Smooth muscle cell (in vitro differentiated cells): ENCODE results near the gene ARHGAP15. TPM values are rescaled to one million over a fixed set of nuclear protein-coding genes. Genes with fewer than 3 reads are reported as not detected.

Experiments used
- DNase-seq: peaks from one replicate; lab custom pipeline; 2025; ENCODE audit not compliant: unreplicated experiment; lab: John Stamatoyannopoulos, UW
- H2AFZ ChIP-seq: fragments of 200-600 bp; sonication (generic); 2 replicates; pipeline ENCODE4 v1.6.0; 2016; ENCODE audit warnings: antibody characterized with exemption, low read depth, mild to moderate bottlenecking
- H3F3A ChIP-seq: fragments of 200-600 bp; sonication (generic); 2 replicates; pipeline ENCODE4 v1.6.0; 2017; ENCODE audit warnings: antibody characterized with exemption, low read depth
- H3K27ac ChIP-seq: fragments of 200-600 bp; sonication (generic); 2 replicates; pipeline ENCODE4 v1.5.1; 2016; ENCODE audit warnings: low read depth, mild to moderate bottlenecking
- H3K27me3 ChIP-seq: fragments of 200-600 bp; sonication (generic); 2 replicates; pipeline ENCODE4 v1.6.1; 2016; ENCODE audit warnings: low read depth, mild to moderate bottlenecking
- H3K36me3 ChIP-seq: fragments of 200-600 bp; sonication (generic); 2 replicates; pipeline ENCODE4 v1.5.1; 2016; ENCODE audit warnings: low read depth
- H3K4me1 ChIP-seq: fragments of 200-600 bp; sonication (generic); 2 replicates; pipeline ENCODE4 v1.5.1; 2016; ENCODE audit warnings: low read depth
- H3K4me2 ChIP-seq: fragments of 200-600 bp; sonication (generic); 2 replicates; pipeline ENCODE4 v1.6.0; 2016; ENCODE audit warnings: mild to moderate bottlenecking
- H3K4me3 ChIP-seq: fragments of 200-600 bp; sonication (generic); 2 replicates; pipeline ENCODE4 v1.5.1; 2016; ENCODE audit warnings: mild to moderate bottlenecking
- H3K79me2 ChIP-seq: fragments of 200-600 bp; sonication (generic); 2 replicates; pipeline ENCODE4 v1.6.0; 2016; ENCODE audit warnings: low read depth, mild to moderate bottlenecking
- H3K9ac ChIP-seq: fragments of 200-600 bp; sonication (generic); 2 replicates; pipeline ENCODE4 v1.6.0; 2016; ENCODE audit warnings: low read depth
- H3K9me3 ChIP-seq: fragments of 200-600 bp; sonication (generic); replicated peaks from 2 replicates; pipeline ENCODE4 v1.5.1; 2016; ENCODE audit warnings: low read depth
- H4K20me1 ChIP-seq: fragments of 200-600 bp; sonication (generic); 2 replicates; pipeline ENCODE4 v1.6.0; 2016; ENCODE audit warnings: low read depth
- WGBS: methylation state at CpG from one replicate; pipeline ENCODE4 v1.1.7; 2016; ENCODE audit warnings: low lambda C conversion rate; 5-methylcytosine and 5-hydroxymethylcytosine counted together
- polyA plus RNA-seq: library from polyadenylated mRNA; unstranded; fragments of >200 nt; fragmentation: Nextera tagmentation; extraction: Ambion mirVana; gene quantifications from 2 replicates; pipeline ENCODE4 v1.2.1, GENCODE V29; 2016
- total RNA-seq: library from RNA; depleted of rRNA; stranded (reverse); fragments of >200 nt; gene quantifications from 2 replicates; pipeline ENCODE4 v1.2.3, GENCODE V29; 2014
- TF ChIP-seq, protein P1 (sequence below): fragments of 200-600 bp; sonication (generic); IDR thresholded peaks from 2 replicates; pipeline ENCODE4 v1.5.1; 2017; ENCODE audit warnings: borderline replicate concordance, mild to moderate bottlenecking, antibody characterized with exemption; ENCODE audit not compliant: insufficient read depth, poor library complexity, severe bottlenecking

ARHGAP15 gene
- total and polyA plus RNA-seq, 2 experiments from 2014 or later = not detected

DNA sequence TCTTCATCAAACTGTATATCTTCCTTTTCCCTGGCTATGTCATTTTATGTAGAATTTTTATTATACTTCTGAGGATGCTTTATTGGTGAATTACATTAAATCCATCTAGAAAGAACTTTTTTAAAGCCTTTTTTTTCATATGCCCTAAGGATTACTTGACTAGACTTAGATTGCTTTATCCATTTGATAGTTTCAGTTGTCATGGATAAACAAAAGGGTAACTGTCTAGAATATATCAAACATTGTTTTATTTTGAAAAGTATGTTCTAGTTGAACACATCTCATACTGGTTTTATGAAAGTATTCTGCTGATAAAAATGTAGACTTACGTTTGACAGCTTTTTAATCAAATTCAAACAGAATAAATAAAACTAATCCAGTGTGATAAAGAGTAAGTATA is 639.8 kb downstream of the ARHGAP15 start:
- Histone ChIP-seq H4K20me1 (no peaks in the 10 kb centered on the region), H3K79me2 (no peaks in the 10 kb centered on the region), H3K9me3 (no peaks in the 10 kb centered on the region), H3K4me3 (no peak overlapping the region), H3K4me2 (no peak overlapping the region), H3K27ac (no peak overlapping the region), H3K36me3 (no peaks in the 10 kb centered on the region), H3K4me1 (no peaks in the 10 kb centered on the region), H3F3A (no peaks in the 10 kb centered on the region), H3K9ac (no peak overlapping the region), H2AFZ (no peak overlapping the region), H3K27me3 (no peaks in the 10 kb centered on the region)
- TF ChIP-seq, protein P1, sequence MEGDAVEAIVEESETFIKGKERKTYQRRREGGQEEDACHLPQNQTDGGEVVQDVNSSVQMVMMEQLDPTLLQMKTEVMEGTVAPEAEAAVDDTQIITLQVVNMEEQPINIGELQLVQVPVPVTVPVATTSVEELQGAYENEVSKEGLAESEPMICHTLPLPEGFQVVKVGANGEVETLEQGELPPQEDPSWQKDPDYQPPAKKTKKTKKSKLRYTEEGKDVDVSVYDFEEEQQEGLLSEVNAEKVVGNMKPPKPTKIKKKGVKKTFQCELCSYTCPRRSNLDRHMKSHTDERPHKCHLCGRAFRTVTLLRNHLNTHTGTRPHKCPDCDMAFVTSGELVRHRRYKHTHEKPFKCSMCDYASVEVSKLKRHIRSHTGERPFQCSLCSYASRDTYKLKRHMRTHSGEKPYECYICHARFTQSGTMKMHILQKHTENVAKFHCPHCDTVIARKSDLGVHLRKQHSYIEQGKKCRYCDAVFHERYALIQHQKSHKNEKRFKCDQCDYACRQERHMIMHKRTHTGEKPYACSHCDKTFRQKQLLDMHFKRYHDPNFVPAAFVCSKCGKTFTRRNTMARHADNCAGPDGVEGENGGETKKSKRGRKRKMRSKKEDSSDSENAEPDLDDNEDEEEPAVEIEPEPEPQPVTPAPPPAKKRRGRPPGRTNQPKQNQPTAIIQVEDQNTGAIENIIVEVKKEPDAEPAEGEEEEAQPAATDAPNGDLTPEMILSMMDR = no peak
- no peak for DNase-seq
- WGBS = 93% methylated on average over 1 of the region's 1 CpG

DNA sequence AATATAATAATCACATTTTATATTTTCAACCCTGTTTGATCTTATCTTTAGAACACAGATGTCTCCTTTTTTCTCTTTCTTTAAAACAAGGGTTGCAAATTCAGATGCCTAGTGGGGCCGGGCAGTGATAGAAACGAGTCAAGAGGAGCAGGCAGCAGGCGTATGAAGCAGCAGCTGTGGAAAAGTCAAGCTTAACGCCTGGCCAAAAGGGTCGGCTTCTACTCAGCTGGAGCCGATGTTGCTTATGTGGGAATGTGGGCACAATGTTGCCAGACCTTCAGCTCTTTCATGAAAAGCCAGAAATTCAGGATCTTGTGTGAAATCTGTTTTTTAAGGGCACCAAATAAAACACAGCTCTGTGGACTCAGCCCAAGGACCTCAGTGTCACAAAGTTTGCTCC is 642.7 kb downstream of the ARHGAP15 start:
- Histone ChIP-seq H3K36me3 (no peaks in the 10 kb centered on the region), H3K27ac (no peak overlapping the region), H3K79me2 (no peaks in the 10 kb centered on the region), H3K9me3 (no peaks in the 10 kb centered on the region), H3K4me2 (no peak overlapping the region), H4K20me1 (no peaks in the 10 kb centered on the region), H3F3A (no peaks in the 10 kb centered on the region), H3K4me3 (no peak overlapping the region), H3K27me3 (no peaks in the 10 kb centered on the region), H3K4me1 (no peaks in the 10 kb centered on the region), H2AFZ (peak overlapping the region; percentile 44), H3K9ac (no peak overlapping the region)
- TF ChIP-seq, protein P1 = no peak
- DNase-seq = no peak
- WGBS = 62% methylated on average over 6 of the region's 6 CpGs

DNA sequence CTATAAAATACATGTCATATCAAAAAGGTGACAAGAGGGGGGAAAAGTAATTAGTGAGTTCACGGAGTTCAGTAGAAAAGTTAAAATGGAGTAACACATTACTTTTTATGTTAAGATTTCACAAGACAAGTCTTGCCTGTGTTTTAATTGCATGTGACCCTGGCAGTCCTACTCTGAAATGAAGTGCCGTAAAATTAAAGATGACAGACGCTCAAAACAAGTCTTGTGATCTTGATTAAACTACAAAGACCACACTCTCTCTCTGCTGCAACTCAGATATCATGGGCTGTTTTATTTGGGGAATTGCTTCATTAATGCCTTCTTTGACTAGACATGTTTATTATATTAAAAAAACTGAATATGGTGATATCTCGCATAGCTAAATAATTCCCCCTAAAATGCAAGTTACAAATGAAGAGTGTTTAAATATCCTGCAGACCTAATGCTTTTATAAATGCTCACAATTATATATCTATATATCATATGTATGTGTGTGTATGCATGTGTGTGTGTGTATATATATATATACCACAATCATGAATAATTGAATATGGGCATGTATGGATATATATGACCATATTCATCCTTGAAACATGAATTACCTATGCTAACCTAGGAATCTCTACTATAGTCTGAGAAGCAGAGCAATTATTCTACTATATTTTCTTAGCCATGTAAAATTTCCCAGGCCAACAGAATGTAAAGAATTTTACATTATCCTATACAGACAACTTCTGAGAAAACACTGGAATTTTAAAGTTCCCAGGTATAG is 647.5 kb downstream of the ARHGAP15 start:
- Histone ChIP-seq H3K36me3 (no peaks in the 10 kb centered on the region), H3F3A (no peaks in the 10 kb centered on the region), H4K20me1 (no peaks in the 10 kb centered on the region), H3K27me3 (no peaks in the 10 kb centered on the region), H2AFZ (no peak overlapping the region), H3K4me1 (no peaks in the 10 kb centered on the region), H3K27ac (no peak overlapping the region), H3K9ac (no peak overlapping the region), H3K4me2 (no peak overlapping the region), H3K4me3 (no peak overlapping the region), H3K79me2 (no peaks in the 10 kb centered on the region), H3K9me3 (no peaks in the 10 kb centered on the region)
- no peak for DNase-seq
- TF ChIP-seq, protein P1 = no peak
- 72% methylated on average over 4 of the region's 4 CpGs for WGBS

DNA sequence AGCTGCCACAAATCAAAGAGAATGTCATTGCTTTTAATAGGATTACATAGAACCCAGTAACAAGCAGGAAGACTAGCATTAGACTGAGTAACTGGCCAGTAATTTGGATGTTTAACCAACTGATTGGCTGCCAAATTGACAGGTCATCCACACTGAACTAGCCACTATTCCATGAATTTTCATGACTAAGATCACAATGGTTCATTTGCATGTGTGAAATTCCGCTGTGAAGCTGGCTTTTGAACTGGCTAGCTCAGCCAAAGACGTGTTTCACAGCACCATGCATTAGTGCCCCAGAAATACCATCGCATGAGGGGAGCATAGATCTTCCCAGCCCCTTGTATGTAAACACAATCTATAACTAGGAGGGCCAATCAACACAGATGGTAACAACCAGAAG is 649.8 kb downstream of the ARHGAP15 start:
- Histone ChIP-seq H2AFZ (no peak overlapping the region), H3K4me1 (no peaks in the 10 kb centered on the region), H3K9me3 (no peaks in the 10 kb centered on the region), H3K9ac (no peak overlapping the region), H3K27me3 (no peaks in the 10 kb centered on the region), H3K27ac (no peak overlapping the region), H3K4me2 (no peak overlapping the region), H3K4me3 (no peak overlapping the region), H3K36me3 (no peaks in the 10 kb centered on the region), H4K20me1 (no peaks in the 10 kb centered on the region), H3F3A (no peaks in the 10 kb centered on the region), H3K79me2 (no peaks in the 10 kb centered on the region)
- TF ChIP-seq, protein P1 = no peak
- WGBS = 48% methylated on average over 3 of the region's 3 CpGs
- no peak for DNase-seq
